ENCODE data around the gene ADAM11.
"Not testable (repeated sequence)": the region's sequence is repeated elsewhere in the genome, so short reads cannot be mapped to it uniquely, and the experiment has no call there.

The ADAM11 gene

GRCh38 chr17:44747566-44747965, 11.2 kb upstream of the ADAM11 start:
- Histone ChIP-seq H3K4me3 (ENCODE audit: low read length) (no peak overlapping the region), H3K27me3 (replicated peaks; ENCODE audit: control insufficient read depth, insufficient read depth, low read length) (no peaks in the 10 kb centered on the region), H3K36me3 (ENCODE audit: control insufficient read depth, insufficient read depth, low read length, severe bottlenecking) (no peaks in the 10 kb centered on the region), H3K9ac (ENCODE audit: low read length) (no peak overlapping the region), H3K4me1 (ENCODE audit: control insufficient read depth, insufficient read depth, low read length) (no peaks in the 10 kb centered on the region), H3K9me3 (ENCODE audit: control insufficient read depth, low read length) (no peaks in the 10 kb centered on the region)
- DNase-seq (ENCODE audit: low read depth), result no peak

- no peaks in the 10 kb centered on the region for H3K27me3 ChIP-seq (replicated peaks; ENCODE audit: control insufficient read depth, insufficient read depth, low read length)
- DNase-seq (ENCODE audit: low read depth), result no peak
Measured at GRCh38 chr17:44749076-44749979, 9.5 kb upstream of the ADAM11 start.

GRCh38 chr17:44749980-44750318, 8.8 kb upstream of the ADAM11 start:
- H3K27me3 ChIP-seq (replicated peaks; ENCODE audit: control insufficient read depth, insufficient read depth, low read length), result no peaks in the 10 kb centered on the region
- H3K36me3 ChIP-seq (ENCODE audit: control insufficient read depth, insufficient read depth, low read length, severe bottlenecking), result no peaks in the 10 kb centered on the region
- no peaks in the 10 kb centered on the region for H3K4me1 ChIP-seq (ENCODE audit: control insufficient read depth, insufficient read depth, low read length)
- no peak overlapping the region for H3K9ac ChIP-seq (ENCODE audit: low read length)
- no peak overlapping the region for H3K4me3 ChIP-seq (ENCODE audit: low read length)
- H3K9me3 ChIP-seq (ENCODE audit: control insufficient read depth, low read length), result no peaks in the 10 kb centered on the region
- no peak for DNase-seq (ENCODE audit: low read depth)

More at GRCh38 chr17:44749076-44749979, 9.5 kb upstream of the ADAM11 start:
- no peaks in the 10 kb centered on the region for H3K4me1 ChIP-seq (ENCODE audit: control insufficient read depth, insufficient read depth, low read length)
- H3K36me3 ChIP-seq (ENCODE audit: control insufficient read depth, insufficient read depth, low read length, severe bottlenecking), result no peaks in the 10 kb centered on the region
- H3K9me3 ChIP-seq (ENCODE audit: control insufficient read depth, low read length), result no peaks in the 10 kb centered on the region
- H3K9ac ChIP-seq (ENCODE audit: low read length), result no peak overlapping the region
- no peak overlapping the region for H3K4me3 ChIP-seq (ENCODE audit: low read length)

GRCh38 chr17:44751331-44751730, 7.5 kb upstream of the ADAM11 start:
- no peak overlapping the region for H3K9ac ChIP-seq (ENCODE audit: low read length)
- no peaks in the 10 kb centered on the region for H3K27me3 ChIP-seq (replicated peaks; ENCODE audit: control insufficient read depth, insufficient read depth, low read length)
- no peaks in the 10 kb centered on the region for H3K36me3 ChIP-seq (ENCODE audit: control insufficient read depth, insufficient read depth, low read length, severe bottlenecking)
- H3K4me3 ChIP-seq (ENCODE audit: low read length), result no peak overlapping the region
- DNase-seq (ENCODE audit: low read depth), result no peak
- no peaks in the 10 kb centered on the region for H3K4me1 ChIP-seq (ENCODE audit: control insufficient read depth, insufficient read depth, low read length)
- no peaks in the 10 kb centered on the region for H3K9me3 ChIP-seq (ENCODE audit: control insufficient read depth, low read length)

GRCh38 chr17:44751806-44752205, 7.0 kb upstream of the ADAM11 start:
- Histone ChIP-seq H3K9me3 (ENCODE audit: control insufficient read depth, low read length) (no peaks in the 10 kb centered on the region), H3K36me3 (ENCODE audit: control insufficient read depth, insufficient read depth, low read length, severe bottlenecking) (no peaks in the 10 kb centered on the region), H3K4me3 (ENCODE audit: low read length) (no peak overlapping the region), H3K4me1 (ENCODE audit: control insufficient read depth, insufficient read depth, low read length) (no peaks in the 10 kb centered on the region), H3K9ac (ENCODE audit: low read length) (no peak overlapping the region), H3K27me3 (replicated peaks; ENCODE audit: control insufficient read depth, insufficient read depth, low read length) (no peaks in the 10 kb centered on the region)
- no peak for DNase-seq (ENCODE audit: low read depth)

- Histone ChIP-seq H3K9ac (ENCODE audit: low read length) (no peak overlapping the region), H3K4me1 (ENCODE audit: control insufficient read depth, insufficient read depth, low read length) (no peaks in the 10 kb centered on the region), H3K27me3 (replicated peaks; ENCODE audit: control insufficient read depth, insufficient read depth, low read length) (peaks cover 6% of the 10 kb centered on the region), H3K36me3 (ENCODE audit: control insufficient read depth, insufficient read depth, low read length, severe bottlenecking) (no peaks in the 10 kb centered on the region), H3K9me3 (ENCODE audit: control insufficient read depth, low read length) (no peaks in the 10 kb centered on the region), H3K4me3 (ENCODE audit: low read length) (no peak overlapping the region)
- no peak for DNase-seq (ENCODE audit: low read depth)
Measured at GRCh38 chr17:44752953-44753861, 5.6 kb upstream of the ADAM11 start.

- no peak for DNase-seq (ENCODE audit: low read depth)
- Histone ChIP-seq H3K9me3 (ENCODE audit: control insufficient read depth, low read length) (no peaks in the 10 kb centered on the region), H3K4me3 (ENCODE audit: low read length) (no peak overlapping the region), H3K4me1 (ENCODE audit: control insufficient read depth, insufficient read depth, low read length) (no peaks in the 10 kb centered on the region), H3K27me3 (replicated peaks; ENCODE audit: control insufficient read depth, insufficient read depth, low read length) (peaks cover 6% of the 10 kb centered on the region), H3K9ac (ENCODE audit: low read length) (no peak overlapping the region), H3K36me3 (ENCODE audit: control insufficient read depth, insufficient read depth, low read length, severe bottlenecking) (no peaks in the 10 kb centered on the region)
Measured at GRCh38 chr17:44754276-44754675, 4.5 kb upstream of the ADAM11 start.

GRCh38 chr17:44755180-44755579, 3.6 kb upstream of the ADAM11 start:
- H3K4me1 ChIP-seq (ENCODE audit: control insufficient read depth, insufficient read depth, low read length); H3K4me3 ChIP-seq (ENCODE audit: low read length); H3K9ac ChIP-seq (ENCODE audit: low read length); H3K9me3 ChIP-seq (ENCODE audit: control insufficient read depth, low read length); DNase-seq (ENCODE audit: low read depth); H3K36me3 ChIP-seq (ENCODE audit: control insufficient read depth, insufficient read depth, low read length, severe bottlenecking): not testable (repeated sequence)
- H3K27me3 ChIP-seq (replicated peaks; ENCODE audit: control insufficient read depth, insufficient read depth, low read length), result peaks cover 15% of the 10 kb centered on the region

GRCh38 chr17:44757045-44757917, 1.5 kb upstream of the ADAM11 start:
- H3K9me3 ChIP-seq (ENCODE audit: control insufficient read depth, low read length), result no peaks in the 10 kb centered on the region
- H3K4me3 ChIP-seq (ENCODE audit: low read length), result no peak overlapping the region
- no peaks in the 10 kb centered on the region for H3K4me1 ChIP-seq (ENCODE audit: control insufficient read depth, insufficient read depth, low read length)
- no peak overlapping the region for H3K9ac ChIP-seq (ENCODE audit: low read length)
- H3K36me3 ChIP-seq (ENCODE audit: control insufficient read depth, insufficient read depth, low read length, severe bottlenecking), result no peaks in the 10 kb centered on the region
- H3K27me3 ChIP-seq (replicated peaks; ENCODE audit: control insufficient read depth, insufficient read depth, low read length), result peaks cover 20% of the 10 kb centered on the region
- DNase-seq (ENCODE audit: low read depth), result no peak

GRCh38 chr17:44757918-44758413, 822 bp upstream of the ADAM11 start:
- H3K4me3 ChIP-seq (ENCODE audit: low read length), result no peak overlapping the region
- H3K36me3 ChIP-seq (ENCODE audit: control insufficient read depth, insufficient read depth, low read length, severe bottlenecking), result no peaks in the 10 kb centered on the region
- no peak for DNase-seq (ENCODE audit: low read depth)
- peaks cover 20% of the 10 kb centered on the region for H3K27me3 ChIP-seq (replicated peaks; ENCODE audit: control insufficient read depth, insufficient read depth, low read length)
- no peaks in the 10 kb centered on the region for H3K9me3 ChIP-seq (ENCODE audit: control insufficient read depth, low read length)
- H3K9ac ChIP-seq (ENCODE audit: low read length), result no peak overlapping the region
- no peaks in the 10 kb centered on the region for H3K4me1 ChIP-seq (ENCODE audit: control insufficient read depth, insufficient read depth, low read length)
